GM12892 (cell line): ENCODE results near the gene PPP1R9A.

Source experiments
- POLR2A ChIP-seq: IDR thresholded peaks from 2 replicates; pipeline ENCODE4 v1.6.1; 2011; ENCODE audit warnings: low read depth, low read length, control low read depth
- TAF1 ChIP-seq: IDR thresholded peaks from 2 replicates; pipeline ENCODE4 v1.6.1; 2011; ENCODE audit warnings: low read depth, mild to moderate bottlenecking, control low read depth, low read length, borderline replicate concordance

GRCh38 chr7:94888995-94889523 is 18.3 kb upstream of the PPP1R9A start:
- TF ChIP-seq POLR2A (no peak), TAF1 (no peak)
